SK-N-SH treated with all-trans-retinoic acid at 6 μM for 48 hours (cell line): ENCODE results near the gene MTAP.

ENCODE experiments used
- ATAC-seq: fragments of 200-7000 bp; cut with Tn5 transposase; 3 replicates; pipeline ENCODE4 v1.9.1; 2020; ENCODE audit warnings: mild to moderate bottlenecking, moderate library complexity
- BACH2 ChIP-seq: fragments of 250-450 bp; sonication (Bioruptor Pico); IDR thresholded peaks from 2 replicates; pipeline ENCODE4 v1.9.0; 2021; ENCODE audit warnings: mild to moderate bottlenecking, borderline replicate concordance
- CREB5 ChIP-seq: fragments of 250-450 bp; sonication (Bioruptor Pico); IDR thresholded peaks from 2 replicates; pipeline ENCODE4 v1.5.1; 2020; ENCODE audit warnings: low read depth, mild to moderate bottlenecking, moderate library complexity
- ESRRG ChIP-seq: fragments of 250-450 bp; sonication (Bioruptor Pico); IDR thresholded peaks from 2 replicates; pipeline ENCODE4 v1.6.1; 2021; ENCODE audit warnings: mild to moderate bottlenecking
- GLIS3 ChIP-seq: fragments of 250-450 bp; sonication (Bioruptor Pico); IDR thresholded peaks from 2 replicates; pipeline ENCODE4 v1.5.0; 2020; ENCODE audit warnings: mild to moderate bottlenecking, moderate library complexity
- OSR1 ChIP-seq: fragments of 250-450 bp; sonication (Bioruptor Pico); IDR thresholded peaks from 2 replicates; pipeline ENCODE4 v1.8.0; 2022; ENCODE audit warnings: moderate library complexity, mild to moderate bottlenecking, inconsistent platforms
- PATZ1 ChIP-seq: fragments of 250-450 bp; sonication (Bioruptor Pico); IDR thresholded peaks from 2 replicates; pipeline ENCODE4 v1.8.0; 2020; ENCODE audit warnings: mild to moderate bottlenecking, moderate library complexity, borderline replicate concordance
- SNAI2 ChIP-seq: fragments of 250-450 bp; sonication (Bioruptor Pico); IDR thresholded peaks from 2 replicates; pipeline ENCODE4 v1.5.0; 2020; ENCODE audit warnings: mild to moderate bottlenecking, moderate library complexity
- TCF4 ChIP-seq: fragments of 250-450 bp; sonication (Bioruptor Pico); IDR thresholded peaks from 2 replicates; pipeline ENCODE4 v1.8.0; 2021; ENCODE audit warnings: mild to moderate bottlenecking, moderate library complexity, borderline replicate concordance
- TOX ChIP-seq: fragments of 250-450 bp; sonication (Bioruptor Pico); IDR thresholded peaks from 2 replicates; pipeline ENCODE4 v1.8.0; 2021; ENCODE audit warnings: mild to moderate bottlenecking, moderate library complexity, borderline replicate concordance
- TSHZ2 ChIP-seq: fragments of 250-450 bp; sonication (Bioruptor Pico); IDR thresholded peaks from 2 replicates; pipeline ENCODE4 v1.5.0; 2020; ENCODE audit warnings: mild to moderate bottlenecking, moderate library complexity
- ZC3H10 ChIP-seq: fragments of 250-450 bp; sonication (Bioruptor Pico); IDR thresholded peaks from 2 replicates; pipeline ENCODE4 v1.5.1; 2021; ENCODE audit warnings: mild to moderate bottlenecking, moderate library complexity
- ZFP3 ChIP-seq: fragments of 250-450 bp; sonication (Bioruptor Pico); IDR thresholded peaks from 2 replicates; pipeline ENCODE4 v1.5.0; 2020; ENCODE audit warnings: mild to moderate bottlenecking, moderate library complexity
- ZFP30 ChIP-seq: fragments of 450-650 bp; formaldehyde crosslinking; IDR thresholded peaks from 2 replicates; pipeline ENCODE4 v1.5.0; 2022; ENCODE audit warnings: mild to moderate bottlenecking, moderate library complexity
- ZNF565 ChIP-seq: fragments of 450-650 bp; formaldehyde crosslinking; conservative IDR thresholded peaks from 2 replicates; pipeline ENCODE4 v1.5.0; 2020; ENCODE audit warnings: low read depth, mild to moderate bottlenecking, moderate library complexity
- ZNF70 ChIP-seq: fragments of 450-650 bp; formaldehyde crosslinking; IDR thresholded peaks from 2 replicates; pipeline ENCODE4 v1.5.0; 2020; ENCODE audit warnings: mild to moderate bottlenecking, moderate library complexity
- ZNF8 ChIP-seq: fragments of 450-650 bp; formaldehyde crosslinking; IDR thresholded peaks from 2 replicates; pipeline ENCODE4 v1.5.0; 2020; ENCODE audit warnings: mild to moderate bottlenecking, moderate library complexity
- TF ChIP-seq, protein P1 (sequence below): fragments of 250-450 bp; sonication (Bioruptor Pico); IDR thresholded peaks from 2 replicates; pipeline ENCODE4 v1.8.0; 2021; ENCODE audit warnings: low read depth, mild to moderate bottlenecking, moderate library complexity, borderline replicate concordance

The MTAP gene

DNA sequence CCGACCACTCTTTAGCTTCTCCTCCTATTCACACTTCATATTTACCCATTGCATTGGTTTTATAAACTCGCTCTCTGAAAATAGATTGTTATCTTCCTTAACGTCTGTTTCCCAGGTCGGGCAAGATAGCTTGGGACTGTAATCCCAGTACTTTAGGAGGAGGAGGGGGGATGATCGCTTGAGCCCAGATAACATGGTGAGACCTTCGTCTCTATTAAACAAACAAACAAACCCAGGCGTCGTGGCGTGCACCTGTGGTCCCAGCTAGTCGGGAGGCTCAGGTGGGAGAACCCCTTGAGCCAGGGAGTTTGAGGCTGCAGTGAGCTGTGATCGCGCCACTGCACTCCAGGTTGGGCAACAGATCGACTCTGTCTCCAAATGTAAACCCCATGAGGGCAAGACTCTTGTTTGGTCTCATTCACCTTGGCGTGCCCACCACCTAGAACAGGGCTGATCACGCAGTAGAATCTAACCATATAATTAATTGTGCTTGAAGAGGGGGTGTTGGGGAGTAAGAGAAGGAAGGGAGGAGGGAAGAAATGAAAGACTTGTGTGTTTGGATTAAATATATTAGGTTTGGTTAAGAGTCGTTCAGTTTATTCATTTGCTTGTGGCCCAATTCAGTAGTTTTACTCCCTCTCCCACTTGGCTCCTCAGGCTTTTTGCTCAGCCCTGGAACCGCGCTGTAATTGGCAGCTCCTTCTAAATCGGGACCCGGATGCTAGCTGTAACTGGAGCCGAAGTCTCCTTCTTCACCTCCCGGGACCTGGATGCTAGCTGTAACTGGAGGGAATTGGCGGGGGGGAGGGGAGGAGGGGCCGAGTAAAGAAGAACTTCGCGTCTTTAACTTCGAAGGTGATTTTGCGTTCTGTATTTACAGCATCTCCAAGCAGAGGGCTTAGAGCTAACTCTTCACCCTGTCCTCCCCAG is 166.8 kb downstream of the MTAP start (continued):
- TF ChIP-seq TSHZ2 (CRISPR knock-in tag) (no peak), GLIS3 (CRISPR knock-in tag) (no peak)

DNA sequence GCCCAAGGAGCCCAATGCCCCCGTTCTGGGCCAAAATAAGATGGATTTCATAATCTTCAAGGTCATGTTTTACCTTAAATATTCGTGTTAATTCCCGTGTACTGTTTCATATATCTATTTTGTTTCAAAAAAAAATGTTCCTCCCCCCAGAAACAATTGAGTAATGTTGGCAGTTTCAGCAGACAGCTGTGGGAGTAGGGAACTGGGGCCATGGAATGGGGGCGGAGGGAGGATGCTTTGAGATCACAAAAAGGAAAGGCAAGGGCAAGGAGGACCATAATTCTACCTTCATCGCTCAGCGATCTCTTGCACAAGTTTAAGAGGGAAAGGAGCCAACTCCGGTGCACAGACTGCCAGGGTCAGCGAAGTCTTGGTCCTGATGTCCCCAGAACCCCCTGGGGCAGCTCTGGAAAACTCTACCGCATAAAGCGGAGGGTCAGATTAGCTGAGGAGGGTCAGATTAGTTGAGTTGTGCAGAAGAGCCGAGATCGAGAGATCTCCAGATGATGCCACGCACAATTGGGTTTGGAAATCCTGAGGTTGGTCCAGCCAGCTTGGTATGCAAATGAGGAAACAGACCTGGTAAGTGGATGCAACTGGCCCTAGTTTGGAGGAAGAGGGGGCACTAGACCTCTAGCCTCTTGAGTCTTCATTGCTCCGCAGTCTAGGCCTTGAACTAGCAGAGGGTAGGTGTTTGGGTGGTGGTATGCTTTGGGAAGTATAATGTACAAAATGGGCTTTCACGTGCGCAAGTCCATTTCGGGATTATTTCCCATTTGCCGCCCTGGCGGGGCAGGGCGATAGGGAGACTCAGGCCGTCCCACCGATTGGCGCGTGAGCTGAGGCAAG is 167.7 kb downstream of the MTAP start:
- no peak for ATAC-seq
- no peak for TF ChIP-seq ZC3H10 (CRISPR knock-in tag)
- TF ChIP-seq TCF4 (CRISPR knock-in tag): no peak
- no peak for TF ChIP-seq ESRRG (CRISPR knock-in tag)
- TF ChIP-seq ZNF70 (CRISPR knock-in tag): no peak
- no peak for TF ChIP-seq ZNF565 (CRISPR knock-in tag)
- TF ChIP-seq PATZ1 (CRISPR knock-in tag): no peak
- TF ChIP-seq ZNF8: no peak
- no peak for TF ChIP-seq ZFP3 (CRISPR knock-in tag)
- no peak for TF ChIP-seq SNAI2
- TF ChIP-seq OSR1 (CRISPR knock-in tag): no peak
- TF ChIP-seq BACH2: no peak
- no peak for TF ChIP-seq TSHZ2 (CRISPR knock-in tag)
- TF ChIP-seq GLIS3 (CRISPR knock-in tag): no peak
- no peak for TF ChIP-seq CREB5 (CRISPR knock-in tag)
- TF ChIP-seq, protein P1, sequence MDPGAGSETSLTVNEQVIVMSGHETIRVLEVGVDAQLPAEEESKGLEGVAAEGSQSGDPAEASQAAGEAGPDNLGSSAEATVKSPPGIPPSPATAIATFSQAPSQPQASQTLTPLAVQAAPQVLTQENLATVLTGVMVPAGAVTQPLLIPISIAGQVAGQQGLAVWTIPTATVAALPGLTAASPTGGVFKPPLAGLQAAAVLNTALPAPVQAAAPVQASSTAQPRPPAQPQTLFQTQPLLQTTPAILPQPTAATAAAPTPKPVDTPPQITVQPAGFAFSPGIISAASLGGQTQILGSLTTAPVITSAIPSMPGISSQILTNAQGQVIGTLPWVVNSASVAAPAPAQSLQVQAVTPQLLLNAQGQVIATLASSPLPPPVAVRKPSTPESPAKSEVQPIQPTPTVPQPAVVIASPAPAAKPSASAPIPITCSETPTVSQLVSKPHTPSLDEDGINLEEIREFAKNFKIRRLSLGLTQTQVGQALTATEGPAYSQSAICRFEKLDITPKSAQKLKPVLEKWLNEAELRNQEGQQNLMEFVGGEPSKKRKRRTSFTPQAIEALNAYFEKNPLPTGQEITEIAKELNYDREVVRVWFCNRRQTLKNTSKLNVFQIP (CRISPR knock-in tag): no peak
- TF ChIP-seq TOX (CRISPR knock-in tag): no peak
- TF ChIP-seq ZFP30 (CRISPR knock-in tag): no peak
